Measurements from ENCODE around the gene ZMYM1. TPM values are rescaled to one million over a fixed set of nuclear protein-coding genes. Genes with fewer than 3 reads are reported as not detected.
"Not testable (repeated sequence)": the region's sequence is repeated elsewhere in the genome, so short reads cannot be mapped to it uniquely, and the experiment has no call there.

Gene ZMYM1
- total and polyA plus RNA-seq, 5 donors from 2014 or later, result 6.6 to 16.5 (median 12.8) TPM

- Mint-ChIP-seq H3K4me3 (peak overlapping the region in 2 of 4 donors; percentile 27 to 86), H3K27ac (peak overlapping the region in 2 of 3 donors; percentile 18 to 96), H3K4me1 (peaks cover 6 to 24% (median 12%) of the 10 kb centered on the region in 4 donors)
- not testable (repeated sequence) for H3K27me3 ChIP-seq (ENCODE audit: control insufficient read depth, insufficient read depth, low read length); H3K9me3 ChIP-seq (ENCODE audit: control insufficient read depth in 2 of 2, low read length in 2 of 2); H3K36me3 ChIP-seq (ENCODE audit: control insufficient read depth, insufficient read depth, low read length); H3K4me3 ChIP-seq (ENCODE audit: low read depth, low read length); H3K4me1 ChIP-seq (ENCODE audit: control insufficient read depth, insufficient read depth, low read length, poor library complexity, severe bottlenecking); ATAC-seq (ENCODE audit: low read depth in 2 of 2); H3K27me3 Mint-ChIP-seq; H3K9me3 Mint-ChIP-seq; H3K36me3 Mint-ChIP-seq
- peak in 2 of 3 donors; percentile 9 to 78 for DNase-seq
- peak overlapping the region; percentile 38 for H3K27ac ChIP-seq (ENCODE audit: insufficient read depth, low read length, poor library complexity, severe bottlenecking)
Measured at GRCh38 chr1:35145892-35146549, 66.8 kb downstream of the ZMYM1 start.

- Histone ChIP-seq H3K36me3 (ENCODE audit: control insufficient read depth, insufficient read depth, low read length) (no peaks in the 10 kb centered on the region), H3K27ac (ENCODE audit: insufficient read depth, low read length, poor library complexity, severe bottlenecking) (no peak overlapping the region), H3K4me3 (ENCODE audit: low read depth, low read length) (no peak overlapping the region), H3K9me3 (ENCODE audit: control insufficient read depth in 2 of 2, low read length in 2 of 2) (no peaks in the 10 kb centered on the region), H3K27me3 (ENCODE audit: control insufficient read depth, insufficient read depth, low read length) (no peaks in the 10 kb centered on the region), H3K4me1 (ENCODE audit: control insufficient read depth, insufficient read depth, low read length, poor library complexity, severe bottlenecking) (no peaks in the 10 kb centered on the region)
- DNase-seq (no peak), ATAC-seq (ENCODE audit: low read depth in 2 of 2) (no peak)
- Mint-ChIP-seq H3K36me3 (no peaks in the 10 kb centered on the region), H3K9me3 (peaks cover 0 to 2% (median 0%) of the 10 kb centered on the region in 7 donors), H3K27ac (no peak overlapping the region), H3K4me3 (no peak overlapping the region), H3K4me1 (peaks cover 2 to 21% (median 5%) of the 10 kb centered on the region in 4 donors), H3K27me3 (peaks cover 17% of the 10 kb centered on the region)
Measured at GRCh38 chr1:35151220-35151619, 72.0 kb downstream of the ZMYM1 start.

DNA sequence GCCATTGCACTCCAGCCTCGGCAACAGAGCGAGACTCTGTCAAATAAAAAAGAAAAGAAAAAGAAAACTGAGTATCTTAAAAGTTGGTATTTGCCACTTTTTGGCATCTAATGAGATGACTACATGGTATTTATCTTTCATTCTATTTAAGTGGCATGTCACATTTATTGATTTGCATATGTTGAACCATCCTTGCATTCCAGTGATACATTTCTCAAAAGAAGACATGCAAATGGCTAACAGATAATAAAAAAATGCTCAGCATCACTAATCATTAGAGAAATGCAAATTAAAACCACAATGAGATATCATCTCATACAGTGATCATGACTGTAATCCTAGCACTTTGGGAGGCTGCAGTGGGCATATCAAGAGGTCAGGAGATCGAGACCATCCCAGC is 85.7 kb downstream of the ZMYM1 start:
- H3K4me1 Mint-ChIP-seq, result no peaks in the 10 kb centered on the region
- no peaks in the 10 kb centered on the region for H3K27me3 Mint-ChIP-seq
- H3K4me3 ChIP-seq (ENCODE audit: low read depth, low read length), result no peak overlapping the region
- no peak overlapping the region for H3K27ac Mint-ChIP-seq
- no peak overlapping the region for H3K4me3 Mint-ChIP-seq
- H3K36me3 ChIP-seq (ENCODE audit: control insufficient read depth, insufficient read depth, low read length), result no peaks in the 10 kb centered on the region
- peaks cover 7 to 13% of the 10 kb centered on the region in 2 experiments for H3K9me3 ChIP-seq (ENCODE audit: control insufficient read depth in 2 of 2, low read length in 2 of 2)
- DNase-seq (no peak), ATAC-seq (ENCODE audit: low read depth in 2 of 2) (no peak)
- peaks cover 2% of the 10 kb centered on the region for H3K36me3 Mint-ChIP-seq
- H3K4me1 ChIP-seq (ENCODE audit: control insufficient read depth, insufficient read depth, low read length, poor library complexity, severe bottlenecking), result no peaks in the 10 kb centered on the region
- H3K27ac ChIP-seq (ENCODE audit: insufficient read depth, low read length, poor library complexity, severe bottlenecking), result no peak overlapping the region
- no peaks in the 10 kb centered on the region for H3K27me3 ChIP-seq (ENCODE audit: control insufficient read depth, insufficient read depth, low read length)
- H3K9me3 Mint-ChIP-seq, result peaks cover 0 to 10% (median 3%) of the 10 kb centered on the region in 7 donors

Other genes starting within 250 kb of the ZMYM1 start
- gene SMIM12, start 219.6 kb upstream of the ZMYM1 start, total RNA-seq, result 29.7 TPM
- gene SMIM12, start 219.6 kb upstream of the ZMYM1 start, polyA plus RNA-seq, result 100 to 1,000 TPM in 1 of 4 donors, 10 to 100 TPM in 3; 92.2 to 105 (median 94.9) TPM
- 1.2 TPM for gene DLGAP3, start 149.7 kb upstream of the ZMYM1 start, total RNA-seq
- under 1 TPM; 0.11 to 0.26 (median 0.18) TPM for gene DLGAP3, start 149.7 kb upstream of the ZMYM1 start, polyA plus RNA-seq
- gene TMEM35B, start 94.0 kb upstream of the ZMYM1 start, total RNA-seq, result 13.8 TPM
- gene TMEM35B, start 94.0 kb upstream of the ZMYM1 start, polyA plus RNA-seq, result 100 to 1,000 TPM; 173 to 206 (median 196) TPM
- gene ZMYM6, start 47.4 kb upstream of the ZMYM1 start, total RNA-seq, result 28.0 TPM
- gene ZMYM6, start 47.4 kb upstream of the ZMYM1 start, polyA plus RNA-seq, result 10 to 100 TPM in 1 of 4 donors, 1 to 10 TPM in 3; 6.0 to 10.4 (median 7.9) TPM
- gene SFPQ, start 113.8 kb downstream of the ZMYM1 start, total RNA-seq, result 618 TPM
- gene SFPQ, start 113.8 kb downstream of the ZMYM1 start, polyA plus RNA-seq, result 100 to 1,000 TPM; 111 to 135 (median 123) TPM
- 27.2 TPM for gene ZMYM4, start 189.3 kb downstream of the ZMYM1 start, total RNA-seq
- 10 to 100 TPM; 21.6 to 31.3 (median 26.0) TPM for gene ZMYM4, start 189.3 kb downstream of the ZMYM1 start, polyA plus RNA-seq